HG03280 (cell line): ENCODE data around the gene GRIA4.

Experiments used
- ATAC-seq: cut with Tn5 transposase; IDR thresholded peaks from one replicate; pipeline ENCODE4 v1.9.1; 2021; ENCODE audit warnings: mild to moderate bottlenecking, moderate library complexity; ENCODE audit not compliant: unreplicated experiment

The GRIA4 gene

GRCh38 chr11:105911454-105911853 is 301.6 kb downstream of the GRIA4 start:
- no peak for ATAC-seq

- ATAC-seq = no peak
These were observed 302.8 kb downstream of the GRIA4 start for GRCh38 chr11:105912666-105913065.

GRCh38 chr11:105915021-105915420 is 305.1 kb downstream of the GRIA4 start:
- no peak for ATAC-seq

GRCh38 chr11:105918039-105918438 is 308.2 kb downstream of the GRIA4 start:
- no peak for ATAC-seq

- ATAC-seq = no peak
These were observed 308.7 kb downstream of the GRIA4 start for GRCh38 chr11:105918600-105918999.

- ATAC-seq = no peak
These were observed 313.4 kb downstream of the GRIA4 start for GRCh38 chr11:105923252-105923651.

- ATAC-seq = no peak
These were observed 313.9 kb downstream of the GRIA4 start for GRCh38 chr11:105923807-105924206.

- no peak for ATAC-seq
These were observed 319.4 kb downstream of the GRIA4 start for GRCh38 chr11:105929084-105929955.

- no peak for ATAC-seq
These were observed 323.8 kb downstream of the GRIA4 start for GRCh38 chr11:105933695-105934094.

DNA sequence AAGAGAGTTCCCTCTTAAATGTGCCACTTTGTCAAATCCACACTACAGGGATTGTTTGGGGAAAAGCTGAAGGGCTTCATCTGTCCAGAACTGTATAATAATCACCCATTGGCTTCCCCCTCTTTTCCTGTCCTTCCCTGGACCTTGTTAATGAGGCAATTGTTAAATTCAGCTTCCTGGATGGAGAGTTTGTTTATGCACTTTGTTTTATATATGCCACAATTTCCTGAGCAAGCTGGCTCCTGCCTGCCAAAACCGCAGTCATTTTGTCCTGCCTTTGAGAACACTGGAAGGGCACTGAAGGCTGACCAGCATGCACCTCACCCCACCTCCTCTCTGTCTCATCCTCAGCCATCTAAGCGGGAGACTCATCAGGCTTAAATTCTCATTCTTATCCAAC is 325.9 kb downstream of the GRIA4 start:
- no peak for ATAC-seq

GRCh38 chr11:105937331-105937730 is 327.5 kb downstream of the GRIA4 start:
- ATAC-seq = no peak

DNA sequence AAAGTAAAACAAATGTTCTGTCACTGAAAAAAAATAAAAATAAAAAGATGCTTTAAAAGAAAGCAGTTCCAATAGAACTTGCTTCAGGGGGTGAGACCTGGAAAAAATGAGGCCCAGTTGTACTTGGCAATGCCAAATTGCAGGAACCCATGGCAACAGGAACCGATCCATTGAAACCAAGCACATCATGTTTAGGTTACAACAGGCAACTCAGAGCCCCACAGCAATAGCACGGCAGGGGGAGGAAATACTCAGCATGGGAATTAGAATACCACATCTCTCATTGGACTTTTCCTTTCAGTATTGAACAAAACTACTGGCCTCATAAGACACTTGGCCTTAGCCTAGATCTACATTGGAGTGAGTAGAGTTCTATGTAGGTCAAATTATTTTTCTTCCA is 327.9 kb downstream of the GRIA4 start:
- no peak for ATAC-seq

DNA sequence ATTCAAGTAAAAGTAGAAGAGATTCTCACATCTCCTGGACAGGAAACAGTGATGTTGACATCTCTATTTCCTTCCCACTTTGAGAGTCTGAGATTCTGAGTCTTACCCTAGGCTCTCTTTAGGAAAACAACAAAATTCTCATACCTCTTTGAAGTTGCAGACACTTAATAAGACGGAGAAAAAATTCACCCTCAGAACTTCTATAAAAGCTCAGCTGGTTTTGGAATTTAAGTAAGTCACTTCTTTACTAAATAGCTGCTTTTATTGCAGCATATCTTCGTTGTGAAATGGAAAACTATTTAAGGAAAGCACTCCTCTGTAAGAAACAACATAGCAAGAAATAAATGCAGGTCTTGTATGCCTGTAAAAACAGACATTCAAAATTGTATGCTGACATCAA is 333.0 kb downstream of the GRIA4 start:
- no peak for ATAC-seq

- no peak for ATAC-seq
These were observed 339.2 kb downstream of the GRIA4 start for GRCh38 chr11:105948918-105949590.

DNA sequence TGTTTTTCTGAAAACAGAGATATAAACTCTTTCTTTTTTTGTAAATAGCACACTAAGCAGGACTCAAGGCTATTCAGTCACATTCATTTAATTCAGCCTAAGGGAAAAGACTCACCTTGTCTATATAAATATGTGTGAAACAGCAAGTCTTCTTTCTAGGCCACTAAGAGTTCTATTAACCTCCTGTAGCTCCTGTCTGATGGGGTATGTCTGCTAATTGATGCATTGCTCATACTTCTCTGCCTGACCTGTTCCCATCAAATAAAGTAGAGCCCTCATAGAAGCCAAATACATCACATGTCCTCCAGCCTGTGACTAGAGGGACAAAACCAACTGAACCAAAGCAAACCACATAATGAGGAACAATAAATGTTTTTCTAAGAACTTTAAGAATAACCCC is 344.0 kb downstream of the GRIA4 start:
- ATAC-seq = no peak

- no peak for ATAC-seq
These were observed 350.7 kb downstream of the GRIA4 start for GRCh38 chr11:105960252-105961245.

DNA sequence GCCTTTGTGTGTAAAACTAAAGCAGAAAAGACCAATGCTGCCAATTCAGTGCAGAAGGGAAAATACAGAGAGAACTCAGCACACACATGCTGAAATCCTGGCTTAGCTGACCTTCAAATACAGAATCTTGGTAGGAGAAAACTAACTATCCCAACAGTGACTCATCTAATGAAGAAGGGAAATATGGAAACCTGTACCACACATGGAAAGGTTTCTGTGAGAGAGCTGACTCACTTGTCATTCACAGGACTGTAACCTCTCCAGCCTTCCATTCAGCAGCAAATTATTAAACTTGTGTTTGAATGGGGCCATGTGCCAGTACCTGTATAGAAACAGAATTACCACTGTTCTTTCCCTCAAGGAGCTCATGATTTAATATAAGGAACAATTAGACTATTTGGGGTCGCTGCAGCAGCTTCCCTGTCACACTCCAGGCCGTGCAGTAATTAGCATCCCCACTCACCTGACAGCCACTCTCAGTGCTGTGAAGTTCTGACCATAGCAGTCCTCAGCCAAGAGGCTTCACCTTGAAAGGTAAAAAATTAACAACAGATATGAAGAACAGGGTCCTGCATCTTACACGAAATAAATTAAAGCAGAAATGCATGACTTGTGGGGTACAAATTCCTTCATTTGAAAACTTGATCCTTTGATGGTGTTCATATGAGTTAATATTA is 358.3 kb downstream of the GRIA4 start:
- no peak for ATAC-seq

DNA sequence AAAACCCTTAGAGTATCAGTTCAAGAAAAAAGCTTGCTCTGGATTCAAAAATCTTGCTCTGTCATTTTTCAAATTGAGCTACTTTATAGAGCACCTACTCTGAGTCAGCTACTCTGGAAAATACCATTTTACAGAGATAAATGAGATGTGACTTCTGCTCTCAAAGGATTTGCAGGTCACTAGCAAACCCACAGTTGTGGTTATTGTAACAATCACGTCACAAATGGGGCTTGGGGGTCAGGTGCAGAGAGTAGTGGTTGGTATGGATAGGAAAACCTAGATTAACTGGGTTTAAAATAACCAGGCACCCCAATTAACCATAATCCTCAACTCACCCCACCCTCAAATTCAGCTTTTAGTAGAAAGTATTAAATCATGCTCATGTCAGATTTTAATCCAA is 359.9 kb downstream of the GRIA4 start:
- no peak for ATAC-seq

DNA sequence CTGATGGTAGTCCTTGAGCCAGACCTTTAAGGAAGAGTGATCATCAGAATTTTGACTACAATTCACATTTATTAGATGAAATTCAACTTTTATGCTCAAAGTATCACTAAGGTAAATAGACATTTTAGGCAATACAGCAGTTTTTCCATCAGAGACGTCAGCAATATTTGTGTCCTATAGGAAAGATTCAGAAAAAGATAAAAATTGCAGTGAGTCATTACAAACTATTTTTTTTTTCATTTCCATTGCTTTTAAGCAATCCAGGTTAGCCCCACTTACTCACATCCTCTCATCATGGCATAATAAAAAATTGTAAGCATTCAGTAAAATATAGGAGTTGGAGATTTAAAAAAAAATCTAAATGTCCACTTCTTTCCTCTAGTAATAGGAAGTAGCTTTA is 365.3 kb downstream of the GRIA4 start:
- no peak for ATAC-seq

GRCh38 chr11:105979997-105980703 is 370.3 kb downstream of the GRIA4 start:
- no peak for ATAC-seq
